ENCODE measurements around the gene SPAG5.
"Not testable (repeated sequence)": the region's sequence is repeated elsewhere in the genome, so short reads cannot be mapped to it uniquely, and the experiment has no call there.

Gene SPAG5

DNA sequence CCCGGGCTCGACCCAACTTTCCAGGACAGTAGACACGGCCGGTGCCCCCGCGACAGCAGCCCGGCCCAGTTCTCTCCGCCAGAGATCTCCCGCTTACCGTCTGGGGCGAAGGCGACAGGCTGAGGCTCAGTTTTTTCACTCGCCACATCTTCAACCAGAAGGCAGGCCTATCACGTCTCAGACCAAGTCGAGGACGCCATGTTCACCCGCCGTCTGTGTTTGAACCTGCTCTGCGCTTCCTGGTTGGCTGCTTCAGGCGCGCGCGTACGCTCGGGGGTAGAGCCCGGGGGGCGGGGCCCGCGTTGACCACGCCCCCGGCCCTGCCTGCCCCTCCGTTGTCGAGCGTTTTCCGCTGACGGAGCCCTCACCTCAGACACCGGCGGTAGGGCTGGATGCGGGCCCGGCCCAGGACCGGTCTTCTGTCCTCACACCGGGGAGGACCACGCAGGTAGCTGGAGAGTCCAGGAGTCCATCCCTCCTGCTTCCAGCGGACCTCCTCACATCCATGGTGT lies at the start of gene SPAG5:
TSS of gene SPAG5 (minus strand) at position 227 of the 512 bp plus-strand sequence. CDS start at position 148, 79 bp downstream.
- DNase-seq, result peak; percentile 84

GRCh38 chr17:28646039-28646754 lies 47.4 kb upstream of the SPAG5 start:
- no peak for DNase-seq

DNA sequence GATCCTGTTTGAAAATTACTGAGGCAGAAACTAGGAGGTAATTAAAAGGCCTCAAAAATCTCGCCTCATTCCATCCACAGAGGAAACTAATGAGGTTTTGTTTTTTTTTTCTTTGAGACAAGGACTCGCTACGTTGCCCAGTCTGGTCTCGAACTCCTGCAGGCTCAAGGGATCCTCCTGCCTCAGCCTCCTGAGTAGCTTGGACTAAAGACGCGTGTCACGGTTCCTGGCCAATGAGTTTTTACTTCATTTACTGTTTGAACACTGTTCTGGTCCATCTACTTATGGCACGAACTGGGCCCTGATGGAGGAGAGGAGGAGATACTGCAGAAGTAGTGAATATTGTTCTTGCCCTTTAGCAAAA lies 46.7 kb upstream of the SPAG5 start:
- no peak for DNase-seq

DNA sequence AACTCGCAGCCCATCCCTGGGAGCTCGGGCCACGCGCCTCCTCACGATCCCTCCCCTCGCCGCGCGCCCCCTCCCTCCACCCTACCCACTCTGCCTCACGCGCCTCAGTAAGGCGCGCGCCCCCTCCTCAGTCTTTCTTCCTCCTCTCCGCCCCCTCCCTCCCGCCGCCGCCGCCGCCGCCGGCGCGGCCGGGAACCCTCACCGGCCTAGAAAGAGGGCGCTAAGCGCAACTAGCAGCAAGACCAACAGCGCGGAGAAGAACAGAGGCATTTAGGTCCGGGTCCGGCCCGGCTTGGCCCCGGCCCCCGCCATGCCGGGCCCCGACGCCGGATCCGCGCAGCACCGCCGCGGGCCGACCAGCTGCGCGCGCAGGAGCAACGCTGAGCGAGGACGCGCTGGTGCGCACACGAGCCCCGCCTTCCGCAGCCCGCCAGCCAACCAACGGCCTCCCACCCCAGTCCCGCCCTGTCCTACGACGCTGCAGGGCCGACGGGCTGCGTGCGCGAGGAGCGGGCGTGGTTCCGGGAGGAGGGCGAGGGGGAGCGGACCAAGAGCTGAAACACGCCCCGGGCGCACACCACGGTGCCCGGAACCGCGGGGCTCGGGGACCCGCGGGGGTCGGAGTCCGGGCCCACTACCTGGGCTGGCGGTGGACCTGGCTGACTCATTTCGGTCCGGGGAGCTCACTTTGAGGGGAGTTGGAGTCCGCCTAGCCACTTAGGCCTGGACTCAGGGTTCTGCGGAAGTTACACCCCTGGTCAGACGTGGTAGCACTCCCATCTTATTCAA lies 46.2 kb upstream of the SPAG5 start, which contains the start of gene BLTP2:
TSS of gene BLTP2 (minus strand) at position 372 of the 789 bp plus-strand sequence. CDS start at position 270, 102 bp downstream.
- DNase-seq, result peak; percentile 83

- peak; percentile 17 for DNase-seq
These were observed 45.4 kb upstream of the SPAG5 start for GRCh38 chr17:28643983-28644786.

DNA sequence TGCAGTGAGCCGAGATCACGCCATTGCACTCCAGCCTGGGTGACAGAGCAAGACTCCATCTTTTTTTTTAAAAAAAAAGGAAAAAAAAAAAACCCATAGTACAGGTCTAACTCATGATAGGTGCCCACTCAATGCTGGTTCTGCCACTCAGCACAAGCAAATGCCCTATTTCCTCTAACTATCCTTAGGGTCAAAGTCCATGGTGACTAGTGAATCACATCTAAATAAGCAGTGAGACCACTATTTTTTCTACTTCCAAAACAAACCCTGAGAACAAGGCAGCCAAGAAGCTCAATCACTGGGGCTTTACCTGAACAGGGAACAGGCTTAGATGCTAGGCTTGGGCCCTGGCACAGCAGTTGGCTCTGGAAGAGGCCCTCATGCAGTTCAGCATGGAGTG lies 42.8 kb upstream of the SPAG5 start:
- no peak for DNase-seq

- DNase-seq, result no peak
These were observed 36.7 kb upstream of the SPAG5 start for GRCh38 chr17:28635506-28635905.

- DNase-seq, result no peak
These were observed 35.5 kb upstream of the SPAG5 start for GRCh38 chr17:28634206-28634865.

DNA sequence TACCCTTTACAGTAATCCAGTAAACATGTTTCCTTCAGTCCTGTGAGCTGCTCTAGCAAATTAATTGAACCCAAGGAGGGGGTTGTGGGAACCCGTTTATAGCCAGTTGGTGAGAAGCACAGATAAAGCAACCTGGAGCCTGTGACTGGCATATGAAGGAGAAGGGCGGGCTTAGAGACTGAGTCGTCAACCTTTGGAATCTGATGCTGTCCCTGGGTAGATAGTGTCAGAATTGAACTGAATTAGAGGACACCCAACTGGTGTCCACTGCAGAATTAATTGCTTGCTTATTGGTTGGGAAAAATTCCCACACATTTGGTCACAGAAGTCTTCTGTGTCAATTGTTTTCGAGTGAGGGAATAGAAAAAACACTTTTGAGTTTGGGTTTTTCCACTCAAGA lies 28.0 kb upstream of the SPAG5 start:
- DNase-seq, result no peak

- no peak for DNase-seq
These were observed 25.3 kb upstream of the SPAG5 start for GRCh38 chr17:28624148-28624547.

DNA sequence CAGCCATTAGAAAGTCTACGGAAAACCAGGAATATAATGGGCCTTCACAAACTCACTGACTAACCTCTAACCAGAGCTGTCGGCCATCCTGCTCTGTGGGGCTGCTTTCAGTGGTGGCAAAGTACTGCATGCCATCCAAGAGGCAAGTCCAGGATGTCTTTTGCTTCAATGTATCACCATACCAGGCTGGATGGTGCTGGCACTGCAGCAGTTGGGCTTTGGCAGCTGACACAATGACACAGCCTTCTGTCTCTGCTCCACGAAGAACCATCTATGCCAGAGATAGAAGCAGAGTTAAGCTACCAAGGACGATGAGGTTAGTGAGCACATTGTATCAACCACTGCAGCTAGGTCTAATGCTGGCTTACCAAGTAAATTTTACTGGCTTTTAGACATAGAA lies 24.9 kb upstream of the SPAG5 start:
- no peak for DNase-seq

GRCh38 chr17:28622186-28622585 lies 23.4 kb upstream of the SPAG5 start:
- no peak for DNase-seq

- DNase-seq, result no peak
These were observed 21.2 kb upstream of the SPAG5 start for GRCh38 chr17:28620010-28620409.

DNA sequence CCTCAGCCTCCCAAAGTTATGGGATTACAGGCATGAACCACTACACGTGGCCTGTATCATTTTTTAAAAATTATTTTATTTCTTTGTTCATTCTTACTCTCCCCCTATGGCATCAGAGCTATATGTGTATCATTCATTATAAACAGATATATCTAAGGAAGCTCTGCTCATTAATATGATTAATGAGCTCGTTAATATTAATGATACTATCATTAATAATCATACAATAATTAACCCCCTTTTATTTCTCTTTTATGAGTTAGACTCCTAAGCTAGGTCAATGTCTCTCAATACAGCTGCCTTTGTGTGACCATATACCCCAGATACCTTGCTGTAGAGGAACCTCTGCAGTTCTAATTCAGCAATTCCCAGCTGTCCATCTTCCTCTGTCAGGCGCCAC lies 19.6 kb upstream of the SPAG5 start:
- no peak for DNase-seq

DNA sequence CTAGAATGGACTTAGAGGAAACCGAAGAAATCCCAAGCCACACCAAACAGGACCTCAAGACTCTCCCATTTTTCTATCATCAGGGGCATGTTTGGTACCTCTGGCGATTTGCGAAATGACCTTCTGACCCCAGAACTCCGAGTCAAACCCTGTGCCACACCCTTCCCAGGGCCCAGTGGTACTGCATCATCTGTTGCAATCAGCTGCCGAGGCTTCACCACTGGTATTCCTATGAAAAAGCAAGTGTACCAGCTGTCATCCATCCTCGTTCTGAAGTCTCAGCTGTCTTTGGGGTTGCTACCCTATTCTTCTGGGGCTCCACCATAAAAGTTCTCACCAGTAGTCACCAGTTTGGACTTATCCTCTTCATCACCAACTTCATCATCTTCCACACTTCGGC lies 17.5 kb upstream of the SPAG5 start:
- DNase-seq, result no peak

DNA sequence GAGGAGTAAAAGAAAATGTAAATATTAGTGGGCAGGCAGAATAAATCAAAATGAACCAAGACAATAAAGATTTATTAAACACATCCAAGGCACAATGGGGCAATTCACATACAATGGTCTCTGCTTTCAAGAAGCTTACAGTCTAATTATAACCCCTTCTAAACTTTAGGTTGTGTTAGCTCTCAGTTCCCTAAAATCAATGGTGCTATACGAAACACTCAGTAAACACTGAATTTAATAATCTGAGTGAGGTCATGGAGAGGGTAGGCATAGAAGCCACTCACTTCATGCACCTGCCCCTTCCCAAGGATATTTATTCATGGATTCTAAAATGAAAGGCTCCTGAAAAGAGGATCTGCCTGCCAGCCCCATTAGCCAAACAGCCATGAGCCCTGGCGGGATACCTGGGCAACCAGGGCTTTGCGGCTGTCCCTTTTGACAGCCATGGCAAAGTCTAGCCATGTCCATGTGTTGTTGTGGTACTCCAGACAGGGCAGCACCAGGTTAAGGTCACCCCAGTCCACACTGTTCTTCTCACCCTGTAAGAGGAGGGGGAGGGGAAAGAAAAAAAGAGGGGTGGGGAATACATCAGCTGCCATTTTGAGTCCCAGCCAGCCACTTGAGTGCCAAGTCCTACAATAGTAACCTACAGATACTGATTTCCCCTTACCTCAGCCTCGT lies 16.6 kb upstream of the SPAG5 start:
- DNase-seq, result no peak

DNA sequence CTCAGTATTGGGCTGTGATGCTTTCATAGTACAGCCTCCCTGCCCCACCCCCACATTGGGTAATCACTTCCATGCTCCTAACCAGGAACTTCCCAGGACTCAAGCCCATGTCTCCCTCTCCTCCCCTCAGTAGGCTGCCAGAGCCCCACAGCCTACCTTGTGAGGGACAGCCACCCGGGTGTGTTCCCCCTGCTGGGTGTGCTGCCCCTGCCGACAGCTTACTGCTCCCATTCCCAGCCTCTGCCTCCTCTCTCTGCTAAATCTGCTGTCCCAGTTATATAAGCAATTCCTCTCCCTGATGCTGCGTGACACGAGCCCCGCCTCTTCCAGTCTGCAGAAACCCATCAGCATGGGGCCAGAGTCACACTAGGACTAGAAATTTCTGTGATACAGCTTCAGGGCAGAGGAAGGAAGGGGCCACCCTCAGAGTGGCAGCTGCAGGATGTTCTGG lies 15.1 kb upstream of the SPAG5 start, which contains the start of gene RSKR:
TSS of gene RSKR (minus strand) at position 255 of the 451 bp plus-strand sequence. CDS start at position 231, 24 bp downstream.
- no peak for DNase-seq

DNA sequence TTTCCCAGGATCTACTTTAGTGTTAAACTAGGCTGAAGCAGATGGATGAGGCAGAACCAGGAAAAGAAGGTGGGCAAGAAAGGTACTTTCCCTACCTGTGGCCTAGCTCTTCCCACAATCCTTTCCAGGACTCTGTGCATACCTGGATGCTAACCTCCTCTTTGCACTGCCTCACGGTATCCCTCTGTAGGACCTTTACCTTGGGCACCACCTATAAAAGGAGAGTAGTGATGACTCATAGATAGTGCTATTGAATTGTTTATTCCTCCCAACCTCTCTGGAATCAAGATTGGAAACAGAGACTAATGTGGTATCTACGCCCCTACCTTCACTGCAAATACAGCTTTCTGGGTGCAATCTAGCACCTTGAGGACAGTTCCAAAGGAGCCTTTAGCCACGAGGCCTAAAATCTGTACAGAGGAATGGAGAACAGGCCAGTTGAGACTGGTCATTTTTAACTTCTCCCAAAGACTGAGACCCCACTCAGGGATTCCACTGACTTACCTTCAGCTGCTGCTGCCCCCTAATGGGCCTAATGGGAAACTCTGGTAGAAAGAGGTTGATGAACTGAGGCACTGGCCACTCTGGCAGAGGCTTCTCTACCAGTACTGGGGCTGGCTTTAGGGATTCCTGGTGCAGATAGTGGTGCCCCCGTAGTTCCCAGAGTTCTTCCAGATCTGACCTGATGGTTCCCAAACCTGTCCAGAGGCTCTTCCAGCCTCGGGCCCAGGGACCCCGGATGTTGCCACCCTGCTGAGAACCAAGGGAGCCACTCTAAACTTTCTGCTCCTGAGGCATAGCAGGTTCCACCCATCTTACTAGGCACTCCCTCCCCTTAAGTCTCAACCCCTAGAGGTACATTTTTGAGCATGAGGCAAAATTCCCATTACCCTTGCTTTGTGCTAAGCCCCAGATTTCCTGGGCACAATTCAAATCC lies 14.4 kb upstream of the SPAG5 start:
- peak; percentile 21 for DNase-seq

DNA sequence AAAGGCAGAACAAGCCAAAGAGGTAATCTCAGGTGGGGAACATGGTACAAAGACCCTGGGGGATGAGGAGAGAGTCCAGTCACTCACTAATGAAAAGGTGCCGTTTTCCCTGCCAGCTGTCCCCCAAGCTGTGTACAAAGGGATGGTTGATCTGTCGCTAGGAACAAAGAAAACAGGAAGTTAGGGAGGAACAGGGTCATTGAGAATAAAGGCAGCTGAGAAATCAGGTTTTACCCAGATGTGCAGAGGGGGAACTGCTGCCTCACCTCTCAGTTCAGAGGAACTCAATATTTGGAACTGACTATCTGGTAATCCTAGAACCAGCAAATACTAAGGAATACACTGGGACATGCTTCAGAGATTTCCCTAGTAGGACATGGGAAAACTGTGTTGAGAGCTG lies 13.7 kb upstream of the SPAG5 start:
- no peak for DNase-seq

DNA sequence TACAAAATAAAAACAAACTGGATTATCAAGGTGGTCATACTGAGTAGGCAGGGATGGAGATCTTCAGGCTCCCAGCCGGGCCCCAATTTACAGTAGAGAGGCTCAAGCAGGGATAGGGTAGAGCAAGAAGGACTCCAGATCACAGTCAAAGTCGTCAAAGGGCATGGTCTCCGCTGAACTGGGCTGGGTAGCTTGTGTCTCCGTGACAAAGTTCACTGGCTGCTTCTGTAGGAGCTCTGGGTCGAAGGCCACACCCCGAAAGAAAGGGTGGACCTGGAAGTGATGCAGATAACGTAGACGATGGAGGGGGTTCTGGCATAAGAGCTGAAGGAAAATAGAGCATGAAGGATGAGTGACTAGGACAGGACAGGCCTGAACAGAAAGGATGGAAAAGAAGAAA lies 11.6 kb upstream of the SPAG5 start:
- no peak for DNase-seq

DNA sequence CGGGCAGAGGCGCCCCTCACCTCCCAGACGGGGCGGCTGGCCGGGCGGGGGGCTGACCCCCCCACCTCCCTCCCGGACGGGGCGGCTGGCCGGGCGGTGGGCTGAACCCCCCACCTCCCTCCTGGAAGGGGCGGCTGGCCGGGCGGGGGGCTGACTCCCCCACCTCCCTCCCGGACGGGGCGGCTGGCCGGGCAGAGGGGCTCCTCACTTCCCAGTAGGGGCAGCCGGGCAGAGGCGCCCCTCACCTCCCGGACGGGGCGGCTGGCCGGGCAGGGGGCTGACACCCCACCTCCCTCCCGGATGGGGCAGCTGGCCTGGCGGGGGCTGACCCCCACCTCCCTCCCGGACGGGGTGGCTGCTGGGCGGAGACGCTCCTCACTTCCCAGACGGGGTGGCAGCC lies 5.2 kb upstream of the SPAG5 start:
- not testable (repeated sequence) for DNase-seq
